HG03159 (cell line): ENCODE data around the gene SLAMF7.
"Not testable (repeated sequence)": the region's sequence is repeated elsewhere in the genome, so short reads cannot be mapped to it uniquely, and the experiment has no call there.

ENCODE experiments used
- ATAC-seq: cut with Tn5 transposase; IDR thresholded peaks from one replicate; pipeline ENCODE4 v1.9.1; 2021; ENCODE audit warnings: mild to moderate bottlenecking, moderate library complexity; ENCODE audit not compliant: unreplicated experiment

The SLAMF7 gene

DNA sequence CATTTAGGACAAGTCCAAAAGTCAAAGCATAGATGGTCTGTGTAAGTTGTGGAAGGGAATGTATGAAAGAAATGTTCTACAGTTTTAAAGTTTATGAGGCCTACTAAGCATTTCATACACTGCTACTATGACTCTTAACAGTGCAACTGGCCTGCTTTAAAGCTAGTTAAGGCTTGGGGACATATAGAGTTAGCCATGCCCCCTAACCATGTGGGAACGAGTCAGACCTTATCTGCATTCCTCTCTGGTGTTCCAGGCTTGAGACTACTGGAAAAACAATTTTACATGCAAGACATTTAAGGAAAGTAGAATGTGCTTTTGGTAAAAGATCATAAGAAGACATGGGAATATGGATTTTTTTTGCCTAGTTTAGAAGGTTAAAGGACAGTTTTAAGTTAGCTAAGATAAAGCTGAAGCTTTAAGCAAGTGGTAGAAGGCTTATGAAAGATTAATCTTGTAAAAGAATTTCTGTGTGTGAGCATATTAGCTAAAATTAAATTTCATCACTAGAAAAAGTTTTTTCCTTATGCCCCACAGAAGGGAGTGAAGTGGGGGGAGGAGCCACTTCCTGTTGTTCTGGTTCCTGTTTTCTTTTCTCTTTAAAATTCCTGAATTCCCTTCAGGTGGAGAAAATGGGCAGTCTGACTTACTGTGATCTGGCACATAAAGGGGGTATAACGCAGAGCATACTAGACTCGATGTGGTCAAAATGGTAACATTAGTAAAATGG is 18.5 kb upstream of the SLAMF7 start:
- no peak for ATAC-seq

DNA sequence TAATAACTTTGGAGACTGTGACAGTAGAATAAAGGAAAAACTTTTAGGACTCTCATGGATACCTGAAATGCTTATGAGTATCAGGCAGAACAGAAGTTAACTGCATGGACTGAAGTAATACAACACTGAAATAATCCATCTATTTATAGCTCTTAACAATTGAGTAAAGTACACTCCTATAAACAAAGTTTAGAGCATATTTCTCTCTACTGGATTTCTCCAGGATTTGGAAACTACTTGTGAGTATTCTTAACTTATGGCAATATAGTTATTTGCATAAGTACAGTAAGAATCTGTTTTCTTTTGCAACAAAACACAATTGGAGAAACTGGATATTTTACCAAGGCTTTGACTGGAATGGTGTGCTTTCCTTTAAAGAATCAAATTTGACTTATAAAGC is 17.6 kb upstream of the SLAMF7 start:
- no peak for ATAC-seq

DNA sequence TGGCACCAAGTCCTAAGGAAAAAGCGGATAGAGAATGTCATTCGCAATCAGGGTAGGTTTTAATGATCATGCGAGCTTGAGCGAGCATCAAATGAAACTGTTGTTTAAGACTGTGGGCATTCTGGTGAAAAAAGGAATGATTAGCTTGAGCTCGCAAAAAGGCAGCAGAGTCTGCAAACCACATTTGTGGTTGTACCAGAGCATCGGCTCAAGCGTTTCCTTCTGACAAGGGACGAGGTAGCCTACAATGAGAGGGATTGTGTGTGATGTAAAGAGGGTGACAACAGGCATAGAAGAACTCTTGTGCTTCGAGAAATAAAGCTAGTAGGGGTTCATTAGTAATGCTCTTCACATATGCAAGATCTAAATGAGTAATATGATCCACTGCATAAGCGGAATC is 16.3 kb upstream of the SLAMF7 start:
- ATAC-seq: no peak

DNA sequence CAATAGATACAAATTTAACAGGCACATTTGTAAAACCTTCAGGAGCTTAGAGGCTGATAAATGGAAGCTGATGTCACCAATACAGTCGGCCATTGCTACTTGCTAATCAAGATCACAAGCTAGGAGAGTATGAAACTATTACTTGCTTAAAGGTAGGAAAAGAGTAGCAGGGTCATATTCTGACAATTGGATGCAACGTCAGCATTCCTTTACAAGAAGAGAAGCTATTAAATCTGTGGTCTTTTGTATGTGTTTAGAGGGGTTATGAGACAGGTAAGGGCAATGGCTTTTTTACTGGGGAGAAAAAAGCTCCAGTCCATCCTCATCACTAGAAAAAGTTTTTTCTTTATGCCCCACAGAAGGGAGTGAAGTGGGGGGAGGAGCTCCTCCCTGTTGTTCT is 15.7 kb upstream of the SLAMF7 start:
- ATAC-seq: no peak

DNA sequence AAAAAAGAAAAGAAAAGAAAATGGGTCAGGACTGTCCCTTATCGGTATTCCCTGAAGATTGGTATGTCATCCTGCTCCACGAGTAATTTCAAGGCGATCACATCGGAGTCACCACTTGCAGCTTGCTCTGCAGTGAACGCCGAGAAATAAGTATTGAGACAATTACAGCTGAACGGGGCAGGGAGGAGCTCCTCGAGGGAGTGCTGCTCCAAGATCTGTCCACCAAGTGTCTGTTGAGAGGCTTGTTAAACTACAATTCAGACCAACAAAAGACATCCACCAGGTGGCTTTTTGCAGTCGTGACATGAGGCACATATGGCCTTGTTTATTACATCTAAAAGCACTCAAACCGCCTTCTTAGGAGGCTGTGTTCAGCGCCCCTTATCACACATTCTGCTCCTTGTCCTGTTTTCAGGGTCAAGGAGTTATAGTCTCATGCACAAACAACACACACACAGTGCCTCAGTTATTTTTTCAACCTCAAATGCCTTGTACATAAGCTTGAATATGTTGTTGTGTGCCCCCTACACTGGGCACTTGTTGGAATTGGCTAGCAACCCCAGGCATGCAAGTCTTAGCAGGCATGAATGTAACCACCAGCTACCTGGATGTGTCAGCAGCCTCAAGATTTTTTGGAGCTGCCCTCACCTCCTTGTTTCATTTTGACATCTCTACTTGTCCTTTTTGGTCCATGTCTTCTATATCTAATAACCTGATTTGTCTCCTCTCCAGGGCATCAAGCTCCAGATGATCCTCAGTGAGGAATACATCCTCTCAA is 14.4 kb upstream of the SLAMF7 start:
- no peak for ATAC-seq

DNA sequence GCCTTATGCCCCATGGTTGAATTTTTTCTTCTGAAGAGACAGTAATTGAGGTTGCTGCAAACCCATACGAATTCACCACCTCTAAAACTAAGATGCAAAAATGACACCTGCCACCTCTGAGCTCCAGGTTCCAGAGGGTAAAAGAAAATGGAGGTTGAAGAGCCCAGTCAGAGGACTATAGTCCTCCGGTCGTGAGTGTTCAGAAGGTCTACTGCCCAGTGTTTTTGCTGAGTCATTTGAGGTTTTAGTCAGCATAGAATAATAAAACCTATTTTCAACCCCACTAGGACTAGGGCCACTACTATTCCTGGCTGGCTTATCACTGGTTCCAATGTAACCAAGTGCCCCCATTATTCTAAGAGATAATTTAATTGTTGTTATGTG is 12.9 kb upstream of the SLAMF7 start:
- no peak for ATAC-seq

DNA sequence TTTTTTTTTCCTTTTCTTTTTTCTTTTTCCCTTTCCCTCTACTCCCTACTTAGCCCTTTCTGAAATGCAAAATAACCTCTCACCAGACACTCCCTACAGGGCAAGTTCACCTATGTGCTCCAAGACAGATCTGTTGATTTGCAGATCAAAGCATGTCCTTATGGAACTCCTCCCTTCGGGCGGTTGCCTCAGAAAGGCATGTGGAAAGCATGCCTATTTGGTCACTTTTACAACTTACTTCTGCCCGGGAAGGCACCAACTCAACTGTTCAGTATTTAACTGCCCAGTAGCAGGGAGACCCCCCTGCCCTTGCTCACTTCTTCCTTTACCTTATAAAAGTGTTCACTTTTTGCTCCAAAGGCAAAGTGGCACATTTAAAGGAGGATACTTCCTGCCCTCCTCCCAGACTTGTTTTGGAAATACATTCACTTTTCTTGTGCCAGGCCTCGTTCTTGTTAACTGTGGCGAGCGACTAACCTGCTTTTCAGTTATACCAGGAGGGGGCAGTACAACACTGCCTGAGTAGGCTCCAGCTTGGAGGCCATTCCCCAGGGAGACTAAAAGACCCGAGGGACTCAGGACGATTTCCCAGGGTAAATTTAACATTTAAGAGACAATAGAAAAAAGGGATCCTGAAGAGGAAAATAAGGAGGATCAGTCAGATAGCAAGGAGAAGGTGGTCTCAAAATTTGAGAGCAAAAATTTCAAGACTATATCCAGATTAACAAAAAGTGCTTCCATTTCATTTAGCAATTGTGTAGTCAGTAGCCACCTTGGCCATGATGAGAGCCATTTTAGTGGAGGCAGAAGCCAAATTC is 12.3 kb upstream of the SLAMF7 start:
- ATAC-seq: peak; percentile 61

DNA sequence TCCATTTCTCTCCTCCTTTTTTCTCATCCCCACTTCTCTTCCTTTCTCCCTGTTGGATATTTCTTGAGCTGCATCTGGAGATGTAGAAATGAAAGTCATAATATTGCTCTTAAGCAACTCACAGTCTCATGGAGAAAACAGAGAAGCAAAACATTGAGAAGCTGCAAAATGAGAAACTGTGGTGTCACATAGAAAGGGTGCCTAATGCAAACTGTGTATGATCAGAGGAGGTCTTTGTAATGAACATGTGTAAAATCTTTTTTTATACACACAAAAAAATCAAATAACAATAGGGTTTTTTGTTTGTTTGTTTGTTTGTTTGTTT is 11.8 kb upstream of the SLAMF7 start:
- ATAC-seq: no peak

DNA sequence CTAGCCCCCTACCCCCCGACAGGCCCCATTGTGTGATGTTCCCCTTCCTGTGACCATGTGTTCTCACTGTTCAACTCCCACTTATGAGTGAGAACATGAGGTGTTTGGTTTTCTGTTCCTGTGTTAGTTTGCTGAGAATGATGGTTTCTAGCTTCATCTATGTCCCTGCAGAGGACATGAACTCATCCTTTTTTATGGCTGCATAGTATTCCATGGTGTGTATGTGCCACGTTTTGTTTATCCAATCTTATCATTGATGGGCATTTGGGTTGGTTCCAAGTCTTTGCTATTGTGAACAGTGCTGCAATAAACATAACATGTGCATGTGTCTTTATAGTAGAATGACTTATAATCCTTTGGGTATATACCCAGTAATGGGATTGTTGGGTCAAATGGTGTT is 7.5 kb upstream of the SLAMF7 start:
- not testable (repeated sequence) for ATAC-seq

DNA sequence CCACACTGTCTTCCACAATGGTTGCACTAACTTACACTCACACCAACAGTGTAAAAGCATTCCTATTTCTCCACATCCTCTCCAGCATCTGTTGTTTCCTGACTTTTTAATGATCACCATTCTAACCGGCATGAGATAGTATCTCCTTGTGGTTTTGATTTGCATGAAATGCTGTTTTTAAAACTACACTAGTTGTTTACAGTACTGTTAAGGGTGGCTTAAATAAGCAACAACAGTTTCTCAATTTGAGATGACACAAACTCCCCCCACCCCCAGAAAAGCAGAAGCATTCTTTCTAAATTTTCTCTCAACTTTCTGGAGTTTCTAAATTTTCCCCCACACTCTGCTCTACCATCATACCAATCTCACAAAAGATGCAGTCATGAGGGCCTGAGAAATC is 7.1 kb upstream of the SLAMF7 start:
- no peak for ATAC-seq

DNA sequence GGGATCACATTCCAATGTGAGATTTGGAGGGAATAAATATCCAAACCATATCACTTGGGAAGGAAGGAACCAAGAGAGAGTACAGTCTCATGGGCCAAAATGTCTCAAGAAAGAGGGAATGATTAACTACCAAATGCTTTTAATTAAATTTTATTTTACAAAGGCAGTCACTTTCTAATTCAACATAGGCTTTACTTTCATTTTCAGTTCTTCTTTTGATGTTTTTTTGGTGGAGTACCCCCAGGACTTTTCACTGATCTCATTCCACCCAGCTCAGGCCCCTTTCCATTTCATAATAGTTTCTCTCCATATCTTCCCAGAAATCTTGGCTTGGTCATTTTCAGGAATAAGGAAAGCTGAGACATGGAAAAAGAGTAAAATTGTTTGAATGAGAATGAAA is 5.1 kb upstream of the SLAMF7 start:
- no peak for ATAC-seq

DNA sequence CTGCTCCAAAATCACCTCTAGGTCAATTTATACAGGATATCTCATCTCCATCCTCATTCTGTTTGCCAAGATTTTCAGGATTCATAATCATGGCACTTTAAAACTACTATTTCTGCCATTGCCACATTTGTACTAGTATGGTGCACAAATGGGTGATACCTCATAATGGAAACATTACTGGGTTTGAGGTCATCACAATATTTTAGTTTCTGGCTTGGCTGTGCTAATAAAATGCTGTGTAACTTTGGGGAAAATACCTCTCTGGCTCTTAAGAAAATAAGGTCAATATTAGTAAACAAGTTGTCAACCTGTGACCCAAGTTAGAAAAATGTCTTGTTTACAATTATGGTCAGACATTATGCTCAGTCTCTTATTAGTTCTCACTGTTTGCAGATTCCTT is 4.7 kb upstream of the SLAMF7 start:
- ATAC-seq: no peak

DNA sequence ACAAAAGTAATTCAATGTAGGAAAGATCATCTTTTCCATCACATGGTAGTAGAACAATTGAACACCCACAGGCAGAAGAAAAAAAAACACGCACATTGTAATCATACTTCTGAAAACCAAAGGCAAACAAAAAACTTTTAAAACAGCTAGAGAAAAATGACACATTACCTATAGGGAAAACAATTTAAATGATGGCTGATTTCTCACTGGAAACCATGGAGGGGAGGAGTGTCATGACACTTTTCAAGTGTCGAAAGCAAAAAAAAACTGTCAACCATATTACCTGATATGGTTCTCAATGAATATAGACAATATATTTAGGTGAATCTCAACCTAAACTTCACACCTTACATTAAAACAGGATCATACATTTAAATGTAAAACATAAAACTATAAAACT is 776 bp upstream of the SLAMF7 start:
- ATAC-seq: no peak

DNA sequence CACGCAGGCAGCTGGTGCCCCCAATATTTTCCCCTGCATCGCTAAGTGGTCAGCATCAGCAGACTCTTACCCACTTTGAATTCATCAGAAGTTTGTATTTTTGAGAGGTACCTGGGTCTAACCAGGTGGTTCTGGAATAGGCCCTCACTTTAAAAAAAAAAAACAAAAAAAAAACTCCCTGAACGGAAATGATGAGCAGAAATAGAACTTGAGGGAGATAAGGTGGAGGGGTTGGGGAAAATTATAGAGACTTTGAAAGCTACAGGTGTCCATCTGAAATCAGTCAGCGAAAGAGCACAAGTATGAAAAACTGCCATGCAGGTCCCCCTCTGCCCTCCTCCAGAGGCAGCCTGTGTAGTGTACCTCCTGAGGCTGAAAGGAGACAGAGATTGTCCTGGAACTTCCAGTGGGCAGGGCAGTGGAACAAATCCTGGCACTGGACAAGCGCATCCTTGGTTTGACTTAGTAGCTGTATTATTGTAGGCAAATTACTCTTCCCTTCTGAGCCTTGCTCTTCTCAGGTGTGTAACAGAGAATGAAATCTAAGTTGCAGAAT is 1.2 kb downstream of the SLAMF7 start:
- no peak for ATAC-seq

DNA sequence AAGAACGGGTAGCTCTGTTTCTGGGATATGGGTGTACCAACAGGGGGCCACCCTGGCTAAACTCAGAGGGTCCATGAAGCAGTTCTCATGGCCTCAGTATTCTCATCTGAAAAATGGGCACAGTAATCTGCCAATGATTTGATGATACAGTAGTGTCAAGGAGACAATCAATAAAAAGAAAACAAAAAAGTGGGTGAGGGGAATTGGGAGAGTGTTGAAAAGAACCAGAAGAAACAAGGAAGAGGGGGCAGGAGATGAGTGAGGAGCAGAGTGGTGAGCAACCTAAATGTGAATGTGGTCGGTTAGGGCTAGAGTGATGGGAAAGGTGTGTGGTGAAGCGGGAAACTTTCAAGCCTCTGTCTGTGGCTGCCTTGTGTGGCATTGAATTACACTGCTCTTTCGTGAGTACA is 2.0 kb downstream of the SLAMF7 start:
- no peak for ATAC-seq

DNA sequence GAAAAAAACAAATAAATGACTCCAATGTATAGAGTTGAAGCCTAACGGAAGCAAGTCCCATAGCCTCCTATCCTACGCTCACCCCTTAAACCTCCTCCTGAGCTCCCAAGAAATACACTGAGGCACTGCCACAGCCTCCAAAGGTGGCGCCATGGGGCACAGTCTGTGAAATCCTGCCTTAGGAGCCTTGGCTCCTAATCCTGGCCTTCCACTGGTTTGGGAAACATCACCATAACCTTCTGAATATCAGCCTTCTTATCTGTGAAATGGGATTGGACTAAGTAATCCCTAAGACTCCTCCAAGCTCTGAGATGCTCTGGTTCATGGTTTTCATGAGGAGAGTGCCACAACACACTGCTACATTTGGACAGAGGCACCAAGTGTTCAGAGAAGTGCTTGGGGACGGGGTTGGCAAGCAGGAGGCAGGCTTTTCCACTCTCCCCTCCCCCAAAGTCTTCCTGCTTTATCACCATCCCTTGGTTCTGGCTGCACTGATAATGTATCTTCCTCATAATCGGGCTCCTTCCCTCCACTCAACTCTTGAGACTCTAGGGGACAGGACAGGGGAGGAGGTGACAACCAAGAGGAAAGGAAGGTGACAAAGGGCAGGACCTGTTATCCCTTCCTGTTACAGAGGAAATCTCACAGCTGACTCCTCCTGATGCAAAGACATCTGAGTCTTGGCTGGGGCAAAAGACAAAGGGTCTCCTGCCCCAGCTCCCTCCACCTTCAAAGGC is 2.7 kb downstream of the SLAMF7 start:
- ATAC-seq: no peak

DNA sequence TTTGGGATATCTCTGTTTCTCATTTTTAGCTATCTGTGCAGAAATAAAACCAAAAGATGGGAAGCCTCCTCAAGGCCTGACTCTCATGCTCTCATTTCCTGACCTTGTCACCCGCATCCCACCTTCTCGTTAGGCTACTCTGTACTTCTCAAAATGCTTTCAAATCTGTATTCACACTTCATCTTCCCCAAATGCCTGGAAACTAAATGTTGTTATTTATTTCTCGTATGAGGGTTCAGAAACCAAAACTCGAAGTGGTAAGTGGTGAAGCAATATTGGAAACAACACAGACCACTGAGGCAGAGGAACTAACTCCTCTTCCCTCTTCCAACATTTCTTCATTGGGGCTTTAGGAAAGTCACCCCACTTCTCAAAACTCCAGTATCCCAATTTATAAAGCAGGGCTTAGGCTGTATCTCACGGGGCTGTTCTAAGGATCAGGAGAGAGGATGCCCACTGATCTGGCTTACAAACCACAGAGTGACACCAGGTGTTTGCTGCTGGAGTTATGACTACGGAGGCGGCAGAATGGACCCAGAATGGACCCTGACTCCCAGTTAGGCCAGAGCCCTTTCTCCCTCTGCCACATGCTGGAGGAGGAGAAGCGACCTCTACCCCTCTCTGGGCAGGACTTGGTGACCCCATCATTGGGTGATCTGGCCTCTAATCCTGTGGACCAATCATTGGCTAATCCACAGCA is 3.5 kb downstream of the SLAMF7 start:
- no peak for ATAC-seq

DNA sequence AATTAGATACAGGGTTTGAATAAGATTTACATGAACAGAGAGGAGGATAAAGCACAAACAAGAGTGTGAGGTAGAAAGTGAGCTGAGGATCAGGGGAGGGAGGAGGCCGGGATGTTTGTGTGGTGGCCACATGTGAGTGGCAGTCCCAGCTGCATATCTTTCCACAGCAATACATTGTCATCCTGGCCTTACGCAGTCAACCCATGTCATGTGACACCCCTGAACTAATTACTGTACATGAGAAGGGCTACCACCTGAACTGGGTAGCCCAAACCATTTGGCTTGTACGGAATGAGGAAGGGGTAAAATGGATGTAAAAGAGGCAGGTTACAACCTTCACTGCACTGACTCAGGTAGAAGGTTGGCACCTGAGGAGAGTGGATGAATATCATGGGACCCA is 4.2 kb downstream of the SLAMF7 start:
- ATAC-seq: no peak

DNA sequence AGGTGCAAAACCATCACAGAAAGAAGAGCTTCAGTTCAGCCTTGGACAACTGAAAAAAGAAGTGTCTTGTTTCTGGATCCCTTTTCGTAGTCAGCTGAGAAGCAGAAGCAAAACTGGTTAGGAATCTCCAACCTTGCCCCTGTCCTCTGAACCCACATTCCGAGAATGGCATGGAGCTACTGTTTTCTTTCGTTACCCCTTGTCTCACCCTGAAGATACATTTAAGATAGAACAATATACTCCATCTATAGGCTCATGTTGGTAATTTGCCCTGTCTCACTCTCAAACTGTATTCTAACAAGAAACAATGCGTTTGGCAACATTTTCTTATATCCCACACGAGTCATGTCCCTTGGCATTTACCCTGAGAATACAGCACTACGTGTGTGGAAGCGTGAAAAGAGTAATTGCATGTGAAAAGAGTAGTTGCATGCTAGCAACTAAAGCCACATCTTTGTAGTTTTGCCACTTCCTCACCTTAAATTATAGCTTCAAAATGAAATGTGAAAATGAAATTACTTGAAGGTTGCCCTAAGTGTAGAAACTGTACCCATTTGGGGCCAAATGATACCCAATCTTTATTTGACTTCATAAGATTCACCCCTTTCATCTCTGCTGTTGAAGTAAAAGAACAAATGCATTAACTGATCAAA is 5.3 kb downstream of the SLAMF7 start:
- ATAC-seq: no peak
